ENCODE measurements around the gene RNF141. TPM values are rescaled to one million over a fixed set of nuclear protein-coding genes. Genes with fewer than 3 reads are reported as not detected.

The RNF141 gene
- total and polyA plus RNA-seq, 10 of the 15 experiments (the other 5 are each of a cell fraction or from before 2014, with no cell fraction given) = 7.6 to 36.8 (median 13.6) TPM

- Histone ChIP-seq H3K79me2 (ENCODE audit: control insufficient read depth, insufficient read depth, low read length) (no peaks in the 10 kb centered on the region), H3K27me3 (replicated peaks in 1 of 2; ENCODE audit: control insufficient read depth in 2 of 2, insufficient read depth in 2 of 2, low read length in 1 of 2) (no peaks in the 10 kb centered on the region), H4K20me1 (ENCODE audit: control insufficient read depth, insufficient read depth) (no peaks in the 10 kb centered on the region), H2AFZ (ENCODE audit: control insufficient read depth, low read depth, low read length) (no peak overlapping the region), H3K4me2 (ENCODE audit: control insufficient read depth, insufficient read depth) (no peak overlapping the region), H3K27ac (ENCODE audit: control insufficient read depth, insufficient read depth) (no peak overlapping the region), H3K4me3 (no peak overlapping the region), H3K4me1 (ENCODE audit: control insufficient read depth, insufficient read depth, low read length) (no peaks in the 10 kb centered on the region), H3K9me3 (replicated peaks; ENCODE audit: control insufficient read depth, insufficient read depth, low read length) (no peaks in the 10 kb centered on the region), H3K36me3 (ENCODE audit: control insufficient read depth in 2 of 2, insufficient read depth in 2 of 2, low read length in 1 of 2) (peaks cover 2 to 12% of the 10 kb centered on the region in 2 experiments; a peak in 3 of 4 replicates), H3K9ac (ENCODE audit: control insufficient read depth, insufficient read depth, low read length) (no peak overlapping the region)
- ChIA-PET SMC1A (ENCODE audit: uncharacterized antibody, unreplicated experiment) (interaction anchor here (0.6 to 1.0 kb wide), 2 partner anchors 38 to 52 kb away, joined by 3 read pairs; no protein-coding TSS in a partner anchor), CTCF (interaction anchor here (1.0 kb wide), 1 partner anchor 15 kb away, joined by 3 read pairs; no protein-coding TSS in a partner anchor), RAD21 (ENCODE audit: unreplicated experiment) (no interaction called here), POLR2A (no interaction called here)
- in situ Hi-C loops (cut with MboI) = no loop called here
- ATAC-seq (no peak), FAIRE-seq (no peak), DNase-seq (ENCODE audit: low read depth, low spot score) (no peak)
- intact Hi-C loops (cut with micrococcal nuclease; ENCODE audit: unreplicated experiment) = no loop called here
- WGBS (ENCODE audit: insufficient coverage, insufficient replicate concordance, low lambda C conversion rate, missing lambda C conversion rate) = 82% methylated on average over 7 of the region's 7 CpGs
- BruUV-seq (replicated peaks) = no TSS peak
- TF ChIP-seq SMAD1 (IDR thresholded peaks at IDR 0.05; ENCODE audit: low read depth, partially characterized antibody) (no peak), NBN (IDR thresholded peaks at IDR 0.05) (no peak), BCLAF1 (IDR thresholded peaks at IDR 0.05) (no peak), ZNF592 (IDR thresholded peaks at IDR 0.05) (no peak), CHD2 (IDR thresholded peaks at IDR 0.05; ENCODE audit: borderline replicate concordance, low read depth, low read length) (no peak), GATAD2B (conservative IDR thresholded peaks at IDR 0.05; ENCODE audit: low read depth) (no peak), ESRRA (IDR thresholded peaks at IDR 0.05; ENCODE audit: low read length) (no peak), TCF7 (IDR thresholded peaks at IDR 0.05; ENCODE audit: borderline replicate concordance) (no peak), RBBP5 (conservative IDR thresholded peaks at IDR 0.05) (no peak), ZBTB11 (CRISPR knock-in tag; IDR thresholded peaks at IDR 0.05) (no peak), SMARCA5 (IDR thresholded peaks at IDR 0.05) (no peak), STAT1 (conservative IDR thresholded peaks at IDR 0.05) (no peak), HDGF (IDR thresholded peaks at IDR 0.05) (no peak), HDAC2 (IDR thresholded peaks at IDR 0.05) (no peak), NR2F1 (conservative IDR thresholded peaks at IDR 0.05) (no peak)
Measured at GRCh38 chr11:10498022-10498400, 43.0 kb downstream of the RNF141 start.

Measured in GM12878 (cell line).